GM12878 (cell line): ENCODE measurements around the gene UNKL.

Experiments
- CHD4 ChIP-seq: fragments of 200-600 bp; sonication (generic); IDR thresholded peaks from 2 replicates; pipeline ENCODE4 v1.6.1; 2016; ENCODE audit warnings: mild to moderate bottlenecking
- MTA2 ChIP-seq: fragments of 450-650 bp; IDR thresholded peaks from 2 replicates; pipeline ENCODE4 v1.6.1; 2016; ENCODE audit warnings: low read depth, mild to moderate bottlenecking, moderate library complexity
- TF ChIP-seq, protein P1 (sequence below): IDR thresholded peaks from 2 replicates; pipeline ENCODE4 v1.6.1; 2012; ENCODE audit warnings: mild to moderate bottlenecking, low read depth, low read length

DNA sequence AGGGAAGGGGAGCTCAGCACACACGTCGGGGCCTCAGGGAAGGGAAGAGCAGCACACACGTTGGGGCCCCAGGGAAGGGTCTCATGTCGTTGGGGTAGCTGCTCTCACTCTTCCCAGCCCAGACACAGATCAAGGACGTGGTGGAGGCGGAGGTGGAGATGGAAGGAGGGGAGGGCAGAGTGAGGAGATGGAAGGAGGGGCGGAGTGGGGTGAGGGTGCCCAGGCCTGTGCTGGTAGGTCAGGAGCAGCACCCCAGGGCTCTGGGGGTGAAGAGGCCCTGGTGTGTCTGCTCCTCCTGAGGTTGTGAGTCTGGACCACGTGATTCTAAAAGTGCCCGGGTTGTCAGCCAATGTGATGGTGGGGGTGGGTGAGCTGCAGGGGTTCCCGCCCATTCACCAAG is 45.5 kb upstream of the UNKL start:
- TF ChIP-seq, protein P1, sequence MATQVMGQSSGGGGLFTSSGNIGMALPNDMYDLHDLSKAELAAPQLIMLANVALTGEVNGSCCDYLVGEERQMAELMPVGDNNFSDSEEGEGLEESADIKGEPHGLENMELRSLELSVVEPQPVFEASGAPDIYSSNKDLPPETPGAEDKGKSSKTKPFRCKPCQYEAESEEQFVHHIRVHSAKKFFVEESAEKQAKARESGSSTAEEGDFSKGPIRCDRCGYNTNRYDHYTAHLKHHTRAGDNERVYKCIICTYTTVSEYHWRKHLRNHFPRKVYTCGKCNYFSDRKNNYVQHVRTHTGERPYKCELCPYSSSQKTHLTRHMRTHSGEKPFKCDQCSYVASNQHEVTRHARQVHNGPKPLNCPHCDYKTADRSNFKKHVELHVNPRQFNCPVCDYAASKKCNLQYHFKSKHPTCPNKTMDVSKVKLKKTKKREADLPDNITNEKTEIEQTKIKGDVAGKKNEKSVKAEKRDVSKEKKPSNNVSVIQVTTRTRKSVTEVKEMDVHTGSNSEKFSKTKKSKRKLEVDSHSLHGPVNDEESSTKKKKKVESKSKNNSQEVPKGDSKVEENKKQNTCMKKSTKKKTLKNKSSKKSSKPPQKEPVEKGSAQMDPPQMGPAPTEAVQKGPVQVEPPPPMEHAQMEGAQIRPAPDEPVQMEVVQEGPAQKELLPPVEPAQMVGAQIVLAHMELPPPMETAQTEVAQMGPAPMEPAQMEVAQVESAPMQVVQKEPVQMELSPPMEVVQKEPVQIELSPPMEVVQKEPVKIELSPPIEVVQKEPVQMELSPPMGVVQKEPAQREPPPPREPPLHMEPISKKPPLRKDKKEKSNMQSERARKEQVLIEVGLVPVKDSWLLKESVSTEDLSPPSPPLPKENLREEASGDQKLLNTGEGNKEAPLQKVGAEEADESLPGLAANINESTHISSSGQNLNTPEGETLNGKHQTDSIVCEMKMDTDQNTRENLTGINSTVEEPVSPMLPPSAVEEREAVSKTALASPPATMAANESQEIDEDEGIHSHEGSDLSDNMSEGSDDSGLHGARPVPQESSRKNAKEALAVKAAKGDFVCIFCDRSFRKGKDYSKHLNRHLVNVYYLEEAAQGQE = no peak
- no peak for TF ChIP-seq MTA2
- TF ChIP-seq CHD4 = no peak
